HepG2 (cell line): Measurements from ENCODE around the gene CHAF1A. TPM values are rescaled to one million over a fixed set of nuclear protein-coding genes. Genes with fewer than 3 reads are reported as not detected.

ENCODE experiments used
- ARID4A ChIP-seq: sonication (generic); formaldehyde crosslinking; IDR thresholded peaks from 2 replicates; pipeline ENCODE4 v1.5.0; 2020; ENCODE audit warnings: mild to moderate bottlenecking, missing genetic modification reagents, borderline replicate concordance
- CHCHD3 ChIP-seq: sonication (generic); formaldehyde crosslinking; IDR thresholded peaks from 2 replicates; pipeline ENCODE4 v1.8.0; 2022; ENCODE audit warnings: mild to moderate bottlenecking, missing genetic modification reagents, moderate library complexity
- GATAD1 ChIP-seq: IDR thresholded peaks from 2 replicates; pipeline ENCODE4 v1.6.1; 2016; ENCODE audit warnings: missing genetic modification reagents, missing compliant biosample characterization
- GFI1 ChIP-seq: sonication (generic); formaldehyde crosslinking; IDR thresholded peaks from 2 replicates; pipeline ENCODE4 v1.5.0; 2020; ENCODE audit warnings: missing genetic modification reagents, mild to moderate bottlenecking, borderline replicate concordance
- ISL2 ChIP-seq: sonication (generic); formaldehyde crosslinking; IDR thresholded peaks from 2 replicates; pipeline ENCODE4 v1.5.0; 2020; ENCODE audit warnings: missing genetic modification reagents
- KLF16 ChIP-seq, 2 experiments: sonication (generic) in 1 of 2; formaldehyde crosslinking in 1 of 2; IDR thresholded peaks; 2 replicates each; pipeline versions ENCODE4 v1.6.1 to v1.8.0; 2016 to 2023; ENCODE audit warnings: missing genetic modification reagents in 2 of 2, missing compliant biosample characterization in 1 of 2
- TCF7L2 ChIP-seq: IDR thresholded peaks from 2 replicates; pipeline ENCODE4 v1.6.1; 2011; ENCODE audit warnings: mild to moderate bottlenecking, low read depth, low read length, moderate library complexity
- ZBTB49 ChIP-seq: sonication (generic); formaldehyde crosslinking; IDR thresholded peaks from 2 replicates; pipeline ENCODE4 v1.4.0; 2020; ENCODE audit warnings: missing genetic modification reagents, borderline replicate concordance
- ZHX2 ChIP-seq, 2 experiments: sonication (generic) in 1 of 2; formaldehyde crosslinking in 1 of 2; IDR thresholded peaks; 2 replicates each; pipeline versions ENCODE4 v1.6.1 to v1.9.0; 2014 to 2022; ENCODE audit warnings: antibody characterized with exemption in 1 of 2, borderline replicate concordance in 1 of 2, inconsistent platforms in 1 of 2, low read depth in 1 of 2, missing genetic modification reagents in 1 of 2
- ZNF33A ChIP-seq: sonication (generic); formaldehyde crosslinking; IDR thresholded peaks from 2 replicates; pipeline ENCODE4 v1.5.1; 2020; ENCODE audit warnings: missing genetic modification reagents, mild to moderate bottlenecking, moderate library complexity, borderline replicate concordance
- ZNF513 ChIP-seq: sonication (generic); formaldehyde crosslinking; conservative IDR thresholded peaks from 2 replicates; pipeline ENCODE4 v1.5.0; 2020; ENCODE audit warnings: missing genetic modification reagents
- ZNF577 ChIP-seq: sonication (generic); formaldehyde crosslinking; IDR thresholded peaks from 2 replicates; pipeline ENCODE4 v1.4.0; 2020; ENCODE audit warnings: mild to moderate bottlenecking, low read depth, missing genetic modification reagents, borderline replicate concordance
- polyA plus RNA-seq, 8 experiments: library from polyadenylated mRNA; depleted of rRNA in 3 of 8; stranded (reverse) in 7 of 8; unstranded in 1 of 8; fragments of >200 nt; fragmentation: Illumina TruSeq in 4 of 8; extraction: Trizol in 4 of 8; gene quantifications; 2 replicates each; pipeline versions ENCODE4 v1.2.1 to v1.2.3, GENCODE V29; 2011 to 2016; ENCODE audit warnings: low read depth in 4 of 8, missing spikeins in 1 of 8, mixed read lengths in 1 of 8; ENCODE audit not compliant: insufficient read depth in 1 of 8
- total RNA-seq, 5 experiments: library from RNA; depleted of rRNA; stranded (reverse); fragments of >200 nt; fragmentation: Illumina TruSeq; extraction: Trizol; gene quantifications; 2 replicates each; pipeline ENCODE4 v1.2.3, GENCODE V29; 2016; ENCODE audit warnings: low read depth in 1 of 5

The CHAF1A gene
- total and polyA plus RNA-seq, 2 of the 13 experiments (the other 11 are each of a cell fraction or from before 2014, with no cell fraction given): 11.0 to 34.8 TPM

- TF ChIP-seq ISL2 (CRISPR knock-in tag) (peak; percentile 73), ZNF513 (no peak), GFI1 (peak; percentile 90), ZBTB49 (CRISPR knock-in tag) (no peak), GATAD1 (CRISPR knock-in tag) (peak; percentile 60; the same call in 1 of the 2 replicates), TCF7L2 (no peak), CHCHD3 (CRISPR knock-in tag) (no peak), ZNF577 (CRISPR knock-in tag) (no peak), ZNF33A (CRISPR knock-in tag) (no peak), ARID4A (CRISPR knock-in tag) (peak; percentile 78; the same call in 1 of the 2 replicates), ZHX2 (IDR thresholded peaks at IDR 0.05; ENCODE audit: low read depth) (peak; percentile 60; the same call in 1 of the 2 replicates), ZHX2 (CRISPR knock-in tag; IDR thresholded peaks at IDR 0.05; ENCODE audit: borderline replicate concordance) (no peak), KLF16 (CRISPR knock-in tag; IDR thresholded peaks at IDR 0.05) (peak in 1 of 2 experiments; percentile 74; a peak in 2 of 4 replicates)
Measured at GRCh38 chr19:4390567-4391305, 11.7 kb upstream of the CHAF1A start (continued).
